ENCODE data around the gene C17orf107. TPM values are rescaled to one million over a fixed set of nuclear protein-coding genes. Genes with fewer than 3 reads are reported as not detected.

C17orf107 gene
- total and polyA plus RNA-seq, 9 of the 15 experiments (the other 6 are each of a cell fraction or from before 2014, with no cell fraction given) = 0.05 to 0.29 (median 0.07) TPM; not detected in 4

- Histone ChIP-seq H3K27me3 (ENCODE audit: control insufficient read depth in 2 of 2, insufficient read depth in 2 of 2, low read length in 2 of 2) (no peaks in the 10 kb centered on the region), H3K9me1 (ENCODE audit: control insufficient read depth, insufficient read depth, low read length) (no peaks in the 10 kb centered on the region), H3K4me3 (no peak within 1 kb of the TSS), H3K4me2 (ENCODE audit: insufficient read depth, low read length) (no peak within 1 kb of the TSS), H2AFZ (ENCODE audit: low read depth, low read length) (no peak within 1 kb of the TSS), H3K79me2 (ENCODE audit: control insufficient read depth, insufficient read depth, low read length) (no peaks in the 10 kb centered on the region), H3K36me3 (ENCODE audit: control insufficient read depth, insufficient read depth, low read length) (peaks cover 5% of the 10 kb centered on the region; the same call in 2 of the 3 replicates), H3K4me1 (replicated peaks in 1 of 2; ENCODE audit: control insufficient read depth in 2 of 2, insufficient read depth in 2 of 2, low read length in 2 of 2) (peaks cover 0 to 13% of the 10 kb centered on the region in 2 experiments; a peak in 4 of 5 replicates), H3K9me3 (replicated peaks; ENCODE audit: control insufficient read depth, insufficient read depth, low read depth, low read length) (no peaks in the 10 kb centered on the region), H3K27ac (ENCODE audit: extremely low read depth, low read depth, low read length) (no peak within 1 kb of the TSS), H3K9ac (ENCODE audit: insufficient read depth in 1 of 2, low read depth in 2 of 2, low read length in 2 of 2) (no peak within 1 kb of the TSS; a peak in 1 of 4 replicates), H4K20me1 (replicated peaks; ENCODE audit: control insufficient read depth, insufficient read depth, low read length) (no peaks in the 10 kb centered on the region)
- TF ChIP-seq NUFIP1 (IDR thresholded peaks at IDR 0.05; ENCODE audit: partially characterized antibody) (no peak), TGIF2 (CRISPR knock-in tag; IDR thresholded peaks at IDR 0.05) (no peak), NFIX (CRISPR knock-in tag; IDR thresholded peaks at IDR 0.05; ENCODE audit: low read depth) (no peak), LARP7 (IDR thresholded peaks at IDR 0.05) (no peak)
- no peak for ATAC-seq
- no TSS peak for BruUV-seq (replicated peaks)
- DNase-seq (ENCODE audit: extremely low read depth in 1 of 4, low spot score in 3 of 4) = no peak
- intact Hi-C loops (cut with micrococcal nuclease) = no loop called here
- in situ Hi-C loops (cut with MboI) = no loop called here
- ChIA-PET POLR2A (interaction anchor here (1.6 kb wide), 1 partner anchor 12 kb away, joined by 4 read pairs; no protein-coding TSS in a partner anchor), CTCF (ENCODE audit: low intra/inter-chr PET ratio) (no interaction called here)
- no peak for FAIRE-seq
- WGBS (ENCODE audit: insufficient coverage, low coverage, missing lambda C conversion rate) = 88% methylated on average over 5 of the region's 14 CpGs
Observed at GRCh38 chr17:4931963-4932362, 32.6 kb downstream of the C17orf107 start, which contains the start of gene GP1BA. TSS of gene GP1BA (plus strand) at chr17:4932277. CDS start at chr17:4932605, 328 bp downstream.

DNA sequence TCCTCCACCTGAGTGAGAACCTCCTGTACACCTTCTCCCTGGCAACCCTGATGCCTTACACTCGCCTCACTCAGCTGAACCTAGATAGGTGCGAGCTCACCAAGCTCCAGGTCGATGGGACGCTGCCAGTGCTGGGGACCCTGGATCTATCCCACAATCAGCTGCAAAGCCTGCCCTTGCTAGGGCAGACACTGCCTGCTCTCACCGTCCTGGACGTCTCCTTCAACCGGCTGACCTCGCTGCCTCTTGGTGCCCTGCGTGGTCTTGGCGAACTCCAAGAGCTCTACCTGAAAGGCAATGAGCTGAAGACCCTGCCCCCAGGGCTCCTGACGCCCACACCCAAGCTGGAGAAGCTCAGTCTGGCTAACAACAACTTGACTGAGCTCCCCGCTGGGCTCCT, 33.4 kb downstream of the C17orf107 start:
- H3K36me3 ChIP-seq (ENCODE audit: control insufficient read depth, insufficient read depth, low read length) = peaks cover 13% of the 10 kb centered on the region; the same call in 2 of the 3 replicates
- no peak for DNase-seq (ENCODE audit: extremely low read depth in 1 of 4, low spot score in 3 of 4)
- POLR2A ChIA-PET = interaction anchor here (0.6 to 0.7 kb wide), 3 partner anchors 14 to 307 kb away, joined by 3 to 4 read pairs (median 3); partner anchors contain the start of gene CAMTA2
- no peak overlapping the region for H3K9ac ChIP-seq (ENCODE audit: insufficient read depth in 1 of 2, low read depth in 2 of 2, low read length in 2 of 2)
- BruUV-seq (replicated peaks) = no TSS peak
- H4K20me1 ChIP-seq (replicated peaks; ENCODE audit: control insufficient read depth, insufficient read depth, low read length) = no peaks in the 10 kb centered on the region
- TF ChIP-seq ZSCAN29 (IDR thresholded peaks at IDR 0.05) = no peak
- TF ChIP-seq ILF3 (IDR thresholded peaks at IDR 0.05; ENCODE audit: borderline replicate concordance) = no peak
- TF ChIP-seq ZNF408 (CRISPR knock-in tag; IDR thresholded peaks at IDR 0.05; ENCODE audit: low read depth) = no peak
- TF ChIP-seq, protein P1, sequence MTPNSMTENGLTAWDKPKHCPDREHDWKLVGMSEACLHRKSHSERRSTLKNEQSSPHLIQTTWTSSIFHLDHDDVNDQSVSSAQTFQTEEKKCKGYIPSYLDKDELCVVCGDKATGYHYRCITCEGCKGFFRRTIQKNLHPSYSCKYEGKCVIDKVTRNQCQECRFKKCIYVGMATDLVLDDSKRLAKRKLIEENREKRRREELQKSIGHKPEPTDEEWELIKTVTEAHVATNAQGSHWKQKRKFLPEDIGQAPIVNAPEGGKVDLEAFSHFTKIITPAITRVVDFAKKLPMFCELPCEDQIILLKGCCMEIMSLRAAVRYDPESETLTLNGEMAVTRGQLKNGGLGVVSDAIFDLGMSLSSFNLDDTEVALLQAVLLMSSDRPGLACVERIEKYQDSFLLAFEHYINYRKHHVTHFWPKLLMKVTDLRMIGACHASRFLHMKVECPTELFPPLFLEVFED (CRISPR knock-in tag; conservative IDR thresholded peaks at IDR 0.05) = no peak
- no peak for TF ChIP-seq L3MBTL2 (IDR thresholded peaks at IDR 0.05)
- peak; percentile 40; the same call in 1 of the 2 replicates for TF ChIP-seq POLR2G (IDR thresholded peaks at IDR 0.05; ENCODE audit: low read depth, low read length)
- no peak for TF ChIP-seq ZNF551 (CRISPR knock-in tag; IDR thresholded peaks at IDR 0.05)
- TF ChIP-seq FOXK2 (conservative IDR thresholded peaks at IDR 0.05 in 1 of 2, IDR thresholded peaks at IDR 0.05 in 1 of 2; ENCODE audit: low read depth in 2 of 2) = no peak
- peaks cover 0 to 14% of the 10 kb centered on the region in 2 experiments; a peak in 4 of 5 replicates for H3K4me1 ChIP-seq (replicated peaks in 1 of 2; ENCODE audit: control insufficient read depth in 2 of 2, insufficient read depth in 2 of 2, low read length in 2 of 2)
- no peak overlapping the region for H3K4me3 ChIP-seq
- no peaks in the 10 kb centered on the region for H3K27me3 ChIP-seq (ENCODE audit: control insufficient read depth in 2 of 2, insufficient read depth in 2 of 2, low read length in 2 of 2)
- WGBS (ENCODE audit: insufficient coverage, low coverage, missing lambda C conversion rate) = 71% methylated on average over 10 of the region's 12 CpGs
- no peak overlapping the region for H2AFZ ChIP-seq (ENCODE audit: low read depth, low read length)
- H3K4me2 ChIP-seq (ENCODE audit: insufficient read depth, low read length) = no peak overlapping the region
- H3K9me1 ChIP-seq (ENCODE audit: control insufficient read depth, insufficient read depth, low read length) = no peaks in the 10 kb centered on the region
- CTCF ChIA-PET (ENCODE audit: low intra/inter-chr PET ratio) = no interaction called here
- H3K79me2 ChIP-seq (ENCODE audit: control insufficient read depth, insufficient read depth, low read length) = no peaks in the 10 kb centered on the region
- no peak for FAIRE-seq
- ATAC-seq = no peak
- intact Hi-C loops (cut with micrococcal nuclease) (no loop called here), in situ Hi-C loops (cut with MboI) (no loop called here)
- no peak overlapping the region for H3K27ac ChIP-seq (ENCODE audit: extremely low read depth, low read depth, low read length)
- H3K9me3 ChIP-seq (replicated peaks; ENCODE audit: control insufficient read depth, insufficient read depth, low read depth, low read length) = no peaks in the 10 kb centered on the region
